Stimulated activated CD8-positive, alpha-beta memory T cell treated with anti-CD3 and anti-CD28 coated beads, Interleukin-15, amount 100 ng/mL, for 24 hours (primary cell): ENCODE results near the gene IL22RA1.
A peak's percentile ranks its signal among the peaks of the same experiment; 100 is the strongest.

Source experiments
- DNase-seq: peaks from one replicate; pipeline ENCODE4 v3.0.0-alpha.2; 2020; ENCODE audit warnings: low read depth

The IL22RA1 gene

DNA sequence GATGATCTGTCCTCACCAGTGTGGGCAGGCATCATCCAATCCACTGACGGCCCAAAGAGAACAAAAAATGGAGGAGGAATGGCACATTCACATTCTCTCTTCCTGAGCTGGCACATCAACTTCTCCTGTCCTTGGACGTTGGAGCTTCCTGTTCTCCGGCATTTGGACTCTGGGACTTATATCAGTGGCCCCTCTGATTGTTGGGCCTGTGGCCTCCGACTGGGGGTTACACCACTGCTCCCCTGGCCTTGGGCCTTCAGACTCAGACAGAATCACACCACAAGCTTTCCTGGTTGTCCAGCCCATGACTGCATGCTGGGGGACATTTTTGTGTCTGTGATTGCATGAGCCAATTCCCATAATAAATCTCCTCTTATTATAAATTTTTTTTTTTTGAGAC is 24.1 kb upstream of the IL22RA1 start:
- DNase-seq = no peak

DNA sequence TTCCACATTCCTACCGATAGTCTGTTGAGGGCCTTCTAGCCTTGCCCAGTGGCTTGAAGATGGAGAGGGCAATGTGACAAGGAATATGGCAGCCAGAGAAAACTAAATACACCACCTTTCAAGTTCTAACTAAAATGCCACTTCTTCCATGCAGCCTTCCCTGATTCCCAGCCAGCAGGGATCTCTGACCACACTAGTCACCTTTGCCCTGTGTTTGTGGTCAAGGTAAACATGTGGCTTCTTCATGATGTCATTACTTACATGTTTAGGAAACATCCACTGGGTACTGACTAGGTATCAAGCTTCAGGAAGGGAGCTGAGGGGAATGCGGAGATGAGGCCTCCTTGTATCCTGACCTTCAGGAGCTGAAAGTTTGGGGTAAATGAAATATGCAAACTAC is 22.6 kb upstream of the IL22RA1 start:
- DNase-seq = no peak

DNA sequence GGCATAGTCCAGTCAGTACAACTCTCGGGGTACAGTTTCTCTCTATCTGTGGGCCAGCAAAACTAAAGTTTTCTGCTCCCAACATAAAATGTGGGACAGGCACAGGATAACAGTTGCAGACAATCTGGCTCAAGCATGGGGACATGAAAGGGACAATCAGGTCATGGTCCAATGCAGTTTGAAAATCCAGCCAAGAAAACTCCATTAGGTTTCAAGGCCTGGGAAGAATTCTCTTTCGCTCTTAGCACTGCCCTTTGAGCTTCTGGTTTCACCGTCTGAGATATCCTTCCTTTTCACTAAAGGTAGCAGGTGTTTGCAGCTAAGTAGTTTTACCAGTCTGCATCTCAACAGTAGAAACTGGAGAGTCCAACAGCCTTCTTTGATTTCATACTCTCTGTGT is 21.1 kb upstream of the IL22RA1 start:
- DNase-seq = no peak

DNA sequence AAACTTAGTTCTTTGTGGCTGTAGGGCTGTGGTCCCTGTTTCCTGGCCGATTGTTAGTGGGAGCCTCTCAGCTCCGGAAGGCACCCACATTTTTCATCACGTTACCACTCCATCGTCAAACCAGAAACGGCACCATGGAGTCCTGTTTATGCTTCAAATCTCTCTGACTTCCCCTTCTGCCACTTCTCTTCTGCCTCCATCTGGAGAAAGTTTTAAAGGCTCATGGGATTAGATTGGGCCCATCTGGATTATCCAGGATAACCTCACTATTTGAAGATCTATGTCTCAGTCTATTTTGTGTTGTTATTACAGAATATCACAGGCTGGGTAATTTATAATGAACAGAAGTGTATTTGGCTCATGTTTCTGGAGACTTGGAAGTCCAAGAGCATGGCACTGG is 19.3 kb upstream of the IL22RA1 start:
- no peak for DNase-seq

DNA sequence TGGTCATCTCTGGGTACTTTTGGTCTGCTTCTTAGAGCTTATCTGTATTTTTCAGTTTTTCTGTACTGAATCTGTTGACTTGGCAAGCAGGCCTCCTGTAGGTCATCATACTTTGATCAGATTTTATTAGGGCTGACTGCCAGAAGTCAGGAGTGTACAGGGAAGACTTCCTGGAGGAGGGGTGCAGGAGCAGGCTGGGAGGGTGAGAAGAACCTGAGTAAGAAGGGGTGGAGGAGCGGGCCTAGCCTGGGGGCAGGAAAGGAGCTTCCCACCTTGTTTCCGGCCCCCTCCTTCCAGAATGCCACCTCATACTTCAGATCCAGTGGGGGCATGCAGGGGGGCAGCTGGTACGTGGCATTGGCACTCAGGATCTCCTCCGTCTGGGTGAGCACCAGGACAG is 18.3 kb upstream of the IL22RA1 start:
- no peak for DNase-seq

DNA sequence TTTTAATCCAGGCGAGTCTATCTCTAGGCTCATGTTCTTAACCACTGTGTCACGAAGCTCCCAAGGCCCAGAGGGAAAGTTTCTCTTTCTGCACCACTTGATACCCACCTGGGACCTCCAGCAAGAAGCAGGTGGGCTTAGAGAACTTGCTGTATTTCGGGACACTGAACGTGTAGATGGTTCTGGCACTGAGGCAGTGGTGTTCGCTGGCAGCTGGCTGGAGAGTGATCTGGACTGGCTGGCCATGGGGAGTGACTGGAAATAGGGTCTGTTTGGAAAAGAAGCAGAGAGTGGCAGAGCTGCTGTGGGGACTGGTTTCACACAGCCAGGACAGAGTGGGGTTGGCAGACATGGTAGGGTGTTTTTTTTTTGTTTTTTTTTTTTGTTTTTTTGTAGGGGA is 16.4 kb upstream of the IL22RA1 start:
- DNase-seq = no peak

DNA sequence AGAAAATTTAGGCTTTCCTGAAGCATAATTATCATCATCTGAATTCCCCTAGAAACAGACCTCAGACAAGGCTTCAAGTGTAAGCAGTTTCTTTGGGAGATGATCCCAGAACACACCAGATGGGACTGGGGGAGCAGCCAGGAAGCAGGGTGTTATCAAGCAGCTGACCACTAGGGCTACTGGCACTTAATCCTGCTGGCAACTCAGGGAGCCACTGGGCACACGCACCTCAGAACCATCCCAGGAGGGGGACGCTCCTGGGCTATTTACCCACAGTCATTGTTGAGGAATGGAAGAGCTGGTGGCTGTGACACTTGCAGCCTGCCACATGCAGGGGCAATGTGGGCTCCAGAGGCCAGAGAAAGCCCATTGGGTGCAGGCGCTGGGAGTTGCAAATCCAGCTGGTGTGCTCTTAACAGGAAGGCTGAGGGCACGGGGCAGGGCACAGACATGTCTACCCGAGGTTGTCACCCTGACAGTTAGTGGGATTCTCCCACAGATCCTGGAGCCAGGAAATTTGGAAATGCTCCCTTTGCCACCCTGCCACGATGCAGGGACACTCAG is 15.1 kb upstream of the IL22RA1 start:
- DNase-seq = no peak

DNA sequence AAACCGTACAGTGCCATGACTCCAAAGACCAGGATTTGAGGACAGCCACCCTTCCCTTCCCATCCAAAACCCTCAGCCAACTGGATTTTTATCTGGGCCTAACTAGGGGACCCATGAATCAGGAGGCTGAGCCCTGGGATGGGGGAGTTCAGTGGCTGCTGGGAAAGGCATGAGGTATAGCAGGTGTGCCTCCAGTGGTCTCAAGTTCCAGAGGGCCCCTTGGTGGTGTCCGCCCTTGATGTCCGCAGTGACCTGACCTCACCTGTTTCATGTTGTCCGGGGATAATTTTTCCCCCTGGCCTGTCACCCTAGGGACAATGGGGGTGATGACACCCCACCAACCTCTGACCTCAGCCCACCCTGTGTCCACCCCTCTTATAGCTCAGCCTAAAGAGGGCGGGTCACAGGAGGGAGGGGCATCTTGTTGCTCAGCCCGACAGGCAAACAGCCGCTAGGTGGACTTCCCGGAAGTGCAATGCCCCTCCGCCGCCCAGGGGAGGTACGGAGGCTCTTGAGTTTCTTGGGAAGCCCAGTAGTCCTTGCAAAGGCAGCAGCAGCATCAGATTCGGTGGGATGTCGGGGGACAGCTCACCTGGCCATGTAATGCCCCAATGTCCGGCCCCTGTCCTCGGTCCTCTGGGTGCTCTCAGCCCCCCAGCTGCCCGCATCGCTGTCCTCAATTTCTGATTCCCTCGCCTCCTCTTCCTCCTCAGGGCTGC is 13.8 kb upstream of the IL22RA1 start:
- no peak for DNase-seq

DNA sequence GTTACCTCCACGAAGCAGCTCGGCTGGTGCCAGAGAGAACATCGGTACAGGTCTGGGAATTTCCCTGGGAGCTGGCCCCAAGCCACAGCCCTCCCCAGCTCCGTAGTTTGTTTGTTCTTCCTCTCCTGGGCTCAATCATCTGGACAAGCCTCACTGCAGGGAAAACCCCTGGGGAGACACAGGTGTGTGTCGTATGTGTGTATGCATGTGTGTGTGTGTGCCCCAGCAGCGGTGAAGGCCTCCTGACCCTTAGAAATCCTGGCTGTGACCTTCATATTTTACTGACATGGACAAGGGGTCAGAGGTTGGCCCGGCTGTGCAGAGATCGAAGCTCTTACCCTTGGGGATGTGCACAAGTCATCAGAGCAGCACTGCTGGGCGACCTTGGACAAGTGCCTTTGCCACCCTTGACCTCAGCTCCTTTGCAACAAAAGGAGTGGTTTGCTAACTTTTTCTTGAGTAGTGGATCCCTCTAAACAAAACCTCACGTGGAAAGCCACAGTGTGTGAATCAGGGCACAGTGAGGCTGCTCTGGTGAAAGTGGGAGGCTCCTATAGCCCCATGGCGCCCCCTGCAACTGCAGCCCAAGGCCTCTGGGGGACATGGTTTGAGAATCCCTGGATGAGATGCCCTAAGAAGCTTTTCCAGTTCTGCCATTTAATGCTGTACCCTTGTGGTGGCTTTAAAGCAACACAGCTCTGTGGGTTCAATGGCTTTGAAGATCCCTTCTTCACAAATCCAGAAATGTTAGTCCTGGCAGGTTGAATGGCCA is 12.3 kb upstream of the IL22RA1 start:
- no peak for DNase-seq

DNA sequence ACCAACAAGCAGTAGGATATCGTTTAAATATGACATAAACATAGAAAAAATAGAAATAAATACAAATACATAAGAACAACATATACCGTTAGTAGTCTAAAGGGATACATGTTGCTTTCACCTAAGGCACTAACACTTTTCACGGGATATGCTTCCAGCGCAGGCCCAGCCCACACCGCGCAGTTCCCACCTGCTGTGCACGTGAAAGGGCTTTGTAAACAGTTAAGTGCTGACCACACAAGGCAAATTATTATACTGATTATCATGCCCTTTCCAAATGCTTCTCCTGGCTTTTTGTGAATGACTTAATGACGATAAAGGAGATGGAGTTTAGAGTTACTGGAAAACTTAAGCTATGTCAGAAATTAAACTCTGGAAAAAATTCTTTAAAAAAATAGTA is 11.3 kb upstream of the IL22RA1 start:
- no peak for DNase-seq

DNA sequence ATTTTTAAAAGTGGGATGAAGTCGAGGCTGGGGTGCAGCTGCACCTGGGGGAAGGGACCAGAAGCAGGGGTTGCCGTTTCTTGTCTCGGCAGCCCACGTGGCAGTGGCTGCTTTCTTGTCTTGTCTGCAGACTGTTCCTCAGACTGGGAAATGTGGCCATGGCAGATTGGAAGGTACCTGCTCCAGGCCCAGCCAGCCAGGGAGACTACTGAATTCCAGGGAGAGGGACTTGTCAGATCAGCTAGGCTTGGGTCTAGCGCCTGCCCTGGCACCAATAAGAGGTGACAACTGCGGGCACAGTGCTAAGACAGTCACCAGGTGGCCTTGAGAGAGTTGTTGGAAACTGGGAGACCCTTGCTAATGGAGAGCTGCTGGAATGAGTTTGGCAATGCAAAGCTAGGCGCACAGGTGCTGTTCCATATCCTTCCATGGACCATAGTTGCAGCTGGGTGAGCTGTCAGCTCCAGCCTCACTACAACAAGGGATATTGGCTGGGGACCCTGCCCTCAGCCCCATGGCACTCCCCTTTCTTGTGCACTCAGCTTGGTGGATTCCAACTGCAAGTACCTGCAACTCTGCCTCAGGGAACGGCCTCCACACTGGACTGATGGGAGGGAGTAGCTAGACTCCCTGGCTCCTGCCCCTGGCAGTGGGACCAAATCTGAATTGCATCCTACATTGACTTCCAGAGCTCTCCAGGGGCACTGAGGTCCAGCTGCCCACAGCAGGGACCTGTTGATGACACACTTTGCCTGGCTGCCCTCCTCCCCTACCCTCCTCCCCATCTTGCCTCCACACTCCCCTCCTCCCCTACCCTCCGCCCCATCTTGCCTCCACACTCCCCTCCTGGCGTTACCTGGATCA is 9.9 kb upstream of the IL22RA1 start:
- DNase-seq = no peak

DNA sequence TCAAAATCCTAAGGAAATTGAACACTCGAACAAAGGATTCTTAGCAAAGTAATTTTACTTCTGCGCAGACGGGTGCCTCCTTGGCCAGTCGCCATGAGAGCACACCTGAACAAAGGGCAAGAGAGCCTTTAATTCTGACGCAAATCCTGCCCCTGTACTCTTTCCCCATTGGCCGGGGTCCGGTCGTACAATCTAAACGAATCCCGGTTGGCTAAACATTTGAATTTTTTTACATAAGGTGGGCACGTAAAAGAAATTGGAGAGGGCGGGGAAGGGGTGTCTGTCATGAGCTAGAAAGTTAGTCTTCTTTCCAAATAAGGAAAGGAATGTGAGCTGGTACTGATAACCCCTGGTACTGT is 8.2 kb upstream of the IL22RA1 start:
- DNase-seq = no peak

DNA sequence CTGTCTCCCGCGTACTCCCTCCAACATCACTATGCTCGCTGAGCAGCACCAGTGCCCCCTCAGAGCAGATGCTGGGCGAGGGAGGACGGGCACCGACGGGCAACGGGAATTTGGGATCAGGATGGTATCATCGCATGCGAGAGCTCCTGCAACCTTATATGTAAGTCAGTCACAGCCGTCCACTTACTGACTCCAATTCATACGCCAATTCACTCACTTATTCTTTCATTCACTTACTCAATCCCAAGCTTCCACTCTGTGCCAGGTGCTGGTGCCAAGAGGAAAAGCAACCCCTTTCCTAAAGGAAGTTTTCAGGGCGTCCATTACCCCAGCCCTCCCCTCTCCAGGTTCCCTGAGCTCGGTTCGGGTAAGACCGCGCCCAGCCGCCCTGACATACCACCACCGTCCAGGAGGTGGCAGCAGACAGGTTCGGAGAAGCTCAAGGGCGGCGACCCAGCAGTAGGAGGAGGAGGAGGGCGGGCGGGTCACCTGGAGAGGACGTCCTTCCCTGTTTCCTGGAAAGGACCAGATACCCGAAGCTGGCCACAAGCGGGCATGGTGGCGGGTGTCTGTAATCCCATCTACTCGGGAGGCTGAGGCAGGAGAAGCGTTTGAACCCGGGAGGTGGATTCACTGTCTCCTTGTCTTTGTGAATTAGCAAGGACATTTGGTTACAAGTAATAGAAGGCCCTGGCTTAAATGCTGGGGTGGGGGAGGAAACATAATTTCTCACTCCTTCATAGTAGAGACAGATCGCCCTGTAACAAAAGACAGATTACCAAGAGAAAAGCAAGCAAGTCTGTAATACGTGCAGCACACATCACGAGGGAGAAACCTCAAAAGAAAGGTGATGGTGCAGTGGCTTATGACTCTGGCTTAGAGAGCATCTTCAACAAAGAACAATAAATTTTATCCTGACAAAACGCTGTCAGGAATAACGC is 7.6 kb upstream of the IL22RA1 start:
- peak; percentile 83 for DNase-seq

DNA sequence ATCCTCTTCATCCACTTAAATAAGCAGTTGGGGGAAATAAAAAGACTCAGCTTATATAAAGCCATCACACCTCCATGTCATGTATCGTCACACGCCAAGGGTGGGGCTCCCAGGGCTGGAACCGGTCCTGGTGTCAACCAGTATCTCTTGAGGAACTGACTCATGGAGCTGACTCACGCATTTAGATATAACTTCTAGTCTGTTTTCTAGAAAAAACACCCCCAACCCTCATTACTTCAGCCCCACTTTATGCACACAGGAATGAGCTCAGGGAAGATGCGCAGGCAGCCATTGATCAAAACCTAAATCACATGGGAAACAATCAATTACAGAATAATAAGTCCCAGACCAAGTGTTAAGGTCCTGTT is 6.9 kb upstream of the IL22RA1 start:
- no peak for DNase-seq

DNA sequence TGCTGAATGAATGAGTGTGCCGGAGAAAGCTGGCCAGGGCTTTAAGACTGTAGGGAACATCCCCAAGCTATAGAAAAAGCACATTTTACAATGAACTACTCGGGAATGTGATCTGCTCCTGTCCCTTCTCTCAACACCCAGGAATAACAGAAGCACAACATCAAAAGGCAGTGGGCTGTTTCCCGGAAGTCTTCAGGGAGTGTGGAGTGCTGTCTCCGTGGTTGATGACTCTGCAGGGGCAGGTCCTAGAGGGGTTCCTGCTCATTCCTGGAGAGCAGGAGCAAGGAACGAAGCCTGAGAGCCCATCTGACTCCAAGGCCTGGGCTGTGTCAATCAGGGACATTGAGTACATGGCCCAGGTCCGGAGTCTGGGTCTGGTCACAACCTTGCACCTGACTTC is 4.9 kb upstream of the IL22RA1 start:
- no peak for DNase-seq

DNA sequence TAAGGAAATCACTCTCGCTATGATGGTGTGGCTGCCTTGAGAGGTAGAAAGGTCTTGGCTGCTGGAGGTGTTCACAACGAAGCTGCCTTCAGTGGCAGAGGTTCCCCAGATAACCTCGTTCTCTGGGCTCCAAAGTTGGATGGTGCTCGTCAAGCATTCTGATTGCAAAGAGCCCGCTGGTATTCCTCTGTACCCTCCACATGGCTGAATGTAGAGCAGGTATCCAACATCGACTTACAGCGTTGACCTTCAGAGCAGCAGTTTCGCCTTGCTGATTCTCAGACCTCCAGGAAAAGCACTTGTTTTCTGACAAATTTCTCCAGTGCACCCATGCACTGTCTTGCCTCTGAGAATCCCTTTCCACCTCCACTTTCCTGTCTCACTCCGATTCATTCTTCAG is 4.3 kb upstream of the IL22RA1 start:
- DNase-seq = no peak

DNA sequence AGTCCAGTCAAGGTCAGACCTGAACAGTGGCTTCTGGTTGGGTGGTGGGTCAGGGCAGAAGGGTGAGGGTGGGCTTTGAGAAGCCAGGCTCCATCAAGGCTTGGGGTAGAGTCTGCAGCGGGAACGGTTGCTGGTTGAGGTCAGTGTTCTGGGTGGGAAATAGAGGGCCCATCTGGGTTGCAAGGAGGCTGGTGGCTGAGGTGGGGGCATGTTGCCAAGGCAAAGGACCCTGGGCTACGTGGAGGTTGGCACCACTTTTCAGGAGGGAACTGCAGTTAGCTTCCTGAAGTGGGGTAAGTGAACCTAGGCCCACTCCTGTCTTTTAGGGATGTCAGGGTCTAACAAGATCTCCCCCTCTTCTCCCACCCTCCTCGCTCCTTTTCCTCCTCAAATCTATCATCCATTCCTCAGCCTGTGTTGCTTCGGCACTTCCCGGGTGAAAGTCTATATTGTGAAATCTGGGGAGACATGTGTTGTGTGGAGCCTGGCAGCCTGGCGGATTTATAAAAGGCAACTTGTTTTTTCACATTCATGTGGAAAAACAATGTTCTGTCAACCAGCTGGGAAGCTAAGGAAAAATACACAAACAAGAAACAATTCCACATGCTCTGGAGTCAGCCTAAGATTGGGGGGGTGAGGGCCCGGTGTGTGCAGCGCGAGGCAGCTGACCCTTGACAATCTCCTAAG is 1.5 kb downstream of the IL22RA1 start:
- DNase-seq = no peak

DNA sequence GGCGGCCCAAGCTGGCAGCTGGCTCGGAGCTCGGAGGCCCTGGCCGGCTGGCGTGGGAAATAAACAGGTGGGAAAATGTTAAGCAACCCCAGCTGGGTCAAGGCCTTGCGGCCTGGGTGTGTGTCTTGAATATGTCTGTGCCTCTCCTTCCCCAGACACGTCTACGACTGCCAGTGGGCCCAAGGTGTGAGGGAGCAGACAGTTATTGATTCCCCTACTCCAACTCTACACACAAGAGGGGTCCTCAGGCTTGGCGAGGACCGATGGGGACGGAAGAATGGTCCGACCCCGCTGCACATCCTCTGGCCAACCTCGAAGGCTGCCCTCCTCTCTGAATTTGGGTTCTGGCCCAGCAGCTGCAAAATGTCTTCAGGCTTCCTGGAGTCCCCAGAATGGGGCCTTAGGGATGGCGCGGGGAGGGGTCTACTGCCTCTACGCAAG is 2.2 kb downstream of the IL22RA1 start:
- DNase-seq = no peak

DNA sequence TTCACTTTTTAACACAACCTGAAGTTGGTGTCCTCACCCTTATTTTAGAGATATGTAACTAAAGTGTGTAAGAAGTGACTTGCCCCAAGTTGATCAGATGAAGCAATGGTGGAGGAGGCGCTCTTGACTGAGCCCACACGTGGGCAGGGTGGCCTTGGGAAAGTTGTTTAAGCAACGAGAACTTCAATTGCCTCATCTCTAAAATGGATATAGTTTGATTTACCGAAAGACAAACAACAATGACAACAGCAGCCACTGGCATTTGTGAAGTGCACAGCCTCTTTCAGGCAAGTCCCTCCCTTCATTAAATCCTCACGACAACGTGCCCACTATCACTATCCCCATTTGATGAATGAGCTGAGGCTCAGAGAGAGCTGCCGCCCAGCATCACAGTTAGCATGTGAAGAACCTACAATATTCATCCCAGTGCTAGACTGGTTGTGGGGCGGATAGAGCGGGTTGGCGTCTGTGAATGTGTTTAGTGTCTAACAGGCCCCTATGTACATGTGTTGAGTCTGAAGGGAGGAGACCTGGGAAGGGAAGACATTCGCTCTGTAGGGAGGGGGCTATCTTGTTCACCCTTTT is 3.0 kb downstream of the IL22RA1 start:
- no peak for DNase-seq

DNA sequence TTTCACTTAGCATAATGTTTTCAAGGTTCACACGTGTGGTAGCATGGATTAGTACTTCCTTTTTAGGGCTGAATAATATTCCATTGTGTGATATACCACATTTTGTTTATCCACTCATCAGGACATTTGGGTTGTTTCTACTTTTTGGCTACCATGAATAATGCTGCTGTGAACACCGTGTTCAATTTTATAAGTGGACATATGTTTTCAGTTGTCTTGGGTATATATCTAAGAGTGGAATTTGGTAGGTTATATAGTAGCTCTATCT is 3.8 kb downstream of the IL22RA1 start:
- DNase-seq = no peak
